ENCODE data around the gene FAM110C. TPM values are rescaled to one million over a fixed set of nuclear protein-coding genes. Genes with fewer than 3 reads are reported as not detected.
"Not testable (repeated sequence)": the region's sequence is repeated elsewhere in the genome, so short reads cannot be mapped to it uniquely, and the experiment has no call there.

Gene FAM110C
- total and polyA plus RNA-seq, 4 donors: 2.8 to 9.7 (median 3.2) TPM

DNA sequence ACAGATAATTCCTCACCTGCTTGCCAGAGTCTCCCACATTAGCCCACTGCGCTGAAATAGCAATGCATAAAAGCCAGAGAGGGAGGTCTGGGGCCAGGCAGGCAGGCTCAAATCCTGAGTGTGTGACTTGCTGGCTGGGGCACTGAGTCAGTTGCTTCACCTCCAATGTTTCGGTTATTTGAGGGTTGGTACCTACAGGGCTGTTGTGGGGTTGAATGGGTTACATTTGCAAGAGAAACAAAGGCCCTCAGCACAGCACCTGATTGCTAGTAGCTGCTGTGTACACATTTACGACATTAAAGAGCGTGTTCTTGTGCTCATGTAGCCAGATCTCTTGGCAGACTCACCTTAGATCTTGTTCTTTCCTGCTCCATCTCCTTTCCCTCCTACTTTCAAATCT is 34.1 kb upstream of the FAM110C start:
- TF ChIP-seq, protein P1, sequence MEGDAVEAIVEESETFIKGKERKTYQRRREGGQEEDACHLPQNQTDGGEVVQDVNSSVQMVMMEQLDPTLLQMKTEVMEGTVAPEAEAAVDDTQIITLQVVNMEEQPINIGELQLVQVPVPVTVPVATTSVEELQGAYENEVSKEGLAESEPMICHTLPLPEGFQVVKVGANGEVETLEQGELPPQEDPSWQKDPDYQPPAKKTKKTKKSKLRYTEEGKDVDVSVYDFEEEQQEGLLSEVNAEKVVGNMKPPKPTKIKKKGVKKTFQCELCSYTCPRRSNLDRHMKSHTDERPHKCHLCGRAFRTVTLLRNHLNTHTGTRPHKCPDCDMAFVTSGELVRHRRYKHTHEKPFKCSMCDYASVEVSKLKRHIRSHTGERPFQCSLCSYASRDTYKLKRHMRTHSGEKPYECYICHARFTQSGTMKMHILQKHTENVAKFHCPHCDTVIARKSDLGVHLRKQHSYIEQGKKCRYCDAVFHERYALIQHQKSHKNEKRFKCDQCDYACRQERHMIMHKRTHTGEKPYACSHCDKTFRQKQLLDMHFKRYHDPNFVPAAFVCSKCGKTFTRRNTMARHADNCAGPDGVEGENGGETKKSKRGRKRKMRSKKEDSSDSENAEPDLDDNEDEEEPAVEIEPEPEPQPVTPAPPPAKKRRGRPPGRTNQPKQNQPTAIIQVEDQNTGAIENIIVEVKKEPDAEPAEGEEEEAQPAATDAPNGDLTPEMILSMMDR (IDR thresholded peaks at IDR 0.05; ENCODE audit: control extremely low read depth, extremely low read depth): no peak
- peaks cover 0 to 2% (median 0%) of the 10 kb centered on the region in 4 donors for H3K9me3 ChIP-seq (ENCODE audit: control insufficient read depth in 4 of 4, insufficient read depth in 3 of 4, low read length in 3 of 4)
- no peak overlapping the region for H3K9ac ChIP-seq (ENCODE audit: insufficient read depth in 1 of 2, low read length in 2 of 2)
- H3K4me3 ChIP-seq: no peak overlapping the region
- ATAC-seq (ENCODE audit: insufficient read depth, low FRiP score): no peak
- H3K4me1 ChIP-seq (ENCODE audit: control insufficient read depth in 5 of 5, insufficient read depth in 5 of 5, low read length in 5 of 5): no peaks in the 10 kb centered on the region
- peaks cover 0 to 4% (median 0%) of the 10 kb centered on the region in 3 donors for H3K27me3 ChIP-seq (ENCODE audit: control insufficient read depth in 3 of 3, insufficient read depth in 3 of 3, low read length in 2 of 3)
- no peak for DNase-seq
- no peaks in the 10 kb centered on the region for H3K36me3 ChIP-seq (ENCODE audit: control insufficient read depth in 4 of 4, insufficient read depth in 4 of 4, low read length in 4 of 4)
- 66 to 71% methylated on average over 4 of the region's 4 CpGs for WGBS, 2 donors
- no peak overlapping the region for H3K27ac ChIP-seq (ENCODE audit: low read depth in 1 of 2, low read length in 1 of 2)

DNA sequence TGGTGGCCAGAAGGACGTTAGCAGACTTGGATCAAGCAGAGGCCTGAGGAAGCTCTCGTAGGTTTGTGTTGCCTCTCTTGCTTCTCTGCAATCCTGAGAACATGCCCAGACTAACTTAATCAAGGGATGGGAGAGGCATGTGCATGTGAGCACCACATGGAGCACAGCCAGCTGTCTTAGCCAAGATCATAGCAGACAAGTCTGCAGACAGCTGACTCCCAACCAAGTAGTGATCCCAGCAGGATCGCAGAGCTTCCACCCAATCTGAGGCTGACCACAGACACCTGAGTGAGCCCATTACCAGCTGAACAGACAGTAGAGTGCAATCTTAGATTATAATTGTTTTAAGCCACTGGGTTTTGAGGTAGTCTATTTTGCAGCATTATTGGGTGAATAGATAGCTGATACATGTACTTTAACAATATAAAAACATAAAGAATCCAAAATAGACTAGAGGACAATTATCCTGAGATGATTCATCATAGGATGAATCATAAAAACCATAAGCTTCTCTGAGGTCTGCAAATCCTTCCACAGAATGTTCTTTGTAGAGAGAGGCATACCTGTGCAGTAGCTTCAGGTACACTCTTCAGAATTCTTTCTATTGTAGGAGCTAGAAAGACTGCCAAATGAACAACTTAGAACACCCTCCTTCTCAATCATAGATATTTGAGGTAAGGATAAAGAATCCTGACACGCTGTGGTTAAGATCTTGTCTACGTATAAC is 25.2 kb upstream of the FAM110C start:
- TF ChIP-seq, protein P1 (IDR thresholded peaks at IDR 0.05; ENCODE audit: control extremely low read depth, extremely low read depth): no peak
- no peak overlapping the region for H3K4me3 ChIP-seq
- 83 to 89% methylated on average over 5 of the region's 5 CpGs for WGBS, 2 donors

DNA sequence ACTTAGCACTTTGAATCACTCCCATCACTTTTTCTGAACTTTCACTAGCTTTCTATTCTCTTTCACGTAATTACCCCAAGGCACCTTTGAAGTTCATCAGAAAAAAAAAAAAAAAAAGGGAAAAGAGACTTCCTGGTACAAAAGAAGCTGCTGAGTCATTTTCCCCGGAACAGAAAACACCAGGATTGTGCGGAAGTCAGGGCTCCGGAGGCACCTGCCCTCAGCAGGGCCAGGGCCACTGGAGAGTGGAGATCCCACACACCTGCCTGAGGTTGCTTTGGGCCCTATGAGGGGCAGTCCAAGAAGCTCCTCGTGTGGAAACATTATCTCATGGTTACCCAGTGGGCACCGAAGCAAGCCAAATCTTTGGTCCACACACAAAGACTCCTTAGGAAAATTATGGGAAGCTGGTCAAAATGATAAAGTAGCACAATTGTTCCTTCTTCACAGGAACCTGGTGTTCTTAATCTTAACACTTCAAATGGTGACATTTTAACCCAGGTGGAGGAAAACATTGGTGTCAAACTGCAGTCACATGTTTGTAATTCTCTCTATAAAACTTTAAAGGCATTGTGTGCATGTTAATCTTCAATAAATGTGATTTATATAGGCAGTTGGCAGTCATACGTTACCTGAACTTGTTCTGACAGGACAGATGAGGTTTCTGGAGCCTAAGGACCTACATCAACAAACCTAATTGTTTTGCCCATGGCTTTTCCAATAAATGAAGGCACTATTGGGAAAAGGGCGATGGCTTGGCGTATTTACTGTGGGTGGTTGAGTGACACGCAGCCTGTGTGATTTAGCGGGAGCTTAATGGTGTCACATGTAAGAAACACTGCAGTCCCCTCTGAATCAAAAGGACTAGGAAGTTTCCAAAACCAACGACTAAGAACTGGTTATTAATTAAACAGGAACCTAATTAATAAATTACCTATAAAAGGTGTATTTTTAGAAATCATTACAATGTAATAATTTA is 23.4 kb upstream of the FAM110C start:
- DNase-seq: no peak
- 67 to 68% methylated on average over 12 of the region's 12 CpGs for WGBS, 2 donors

More for the DNA sequence above, 25.2 kb upstream of the FAM110C start:
- peaks cover 0 to 5% (median 0%) of the 10 kb centered on the region in 5 donors for H3K4me1 ChIP-seq (ENCODE audit: control insufficient read depth in 5 of 5, insufficient read depth in 5 of 5, low read length in 5 of 5)
- DNase-seq (no peak), ATAC-seq (ENCODE audit: insufficient read depth, low FRiP score) (no peak)
- H3K27ac ChIP-seq (ENCODE audit: low read depth in 1 of 2, low read length in 1 of 2): no peak overlapping the region
- H3K36me3 ChIP-seq (ENCODE audit: control insufficient read depth in 4 of 4, insufficient read depth in 4 of 4, low read length in 4 of 4): no peaks in the 10 kb centered on the region
- H3K9me3 ChIP-seq (ENCODE audit: control insufficient read depth in 4 of 4, insufficient read depth in 3 of 4, low read length in 3 of 4): peaks cover 0 to 10% (median 0%) of the 10 kb centered on the region in 4 donors
- H3K9ac ChIP-seq (ENCODE audit: insufficient read depth in 1 of 2, low read length in 2 of 2): no peak overlapping the region
- peaks cover 0 to 2% (median 0%) of the 10 kb centered on the region in 3 donors for H3K27me3 ChIP-seq (ENCODE audit: control insufficient read depth in 3 of 3, insufficient read depth in 3 of 3, low read length in 2 of 3)

DNA sequence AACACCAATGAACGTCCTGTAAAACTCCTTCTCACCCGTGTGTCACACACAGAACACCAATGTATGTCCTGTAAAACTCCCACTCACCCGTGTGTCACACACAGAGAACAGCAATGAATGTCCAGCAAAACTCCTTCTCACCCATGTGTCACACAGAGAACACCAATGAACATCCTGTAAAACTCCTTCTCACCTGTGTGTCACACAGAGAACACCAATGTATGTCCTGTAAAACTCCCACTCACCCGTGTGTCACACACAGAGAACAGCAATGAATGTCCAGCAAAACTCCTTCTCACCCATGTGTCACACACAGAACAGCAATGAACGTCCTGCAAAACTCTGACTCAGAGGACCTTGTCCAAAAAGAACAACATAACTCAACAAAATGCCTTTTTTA is 22.3 kb upstream of the FAM110C start:
- not testable (repeated sequence) for H3K27ac ChIP-seq (ENCODE audit: low read depth in 1 of 2, low read length in 1 of 2); H3K4me1 ChIP-seq (ENCODE audit: control insufficient read depth in 5 of 5, insufficient read depth in 5 of 5, low read length in 5 of 5); ATAC-seq (ENCODE audit: insufficient read depth, low FRiP score); H3K27me3 ChIP-seq (ENCODE audit: control insufficient read depth in 3 of 3, insufficient read depth in 3 of 3, low read length in 2 of 3); H3K36me3 ChIP-seq (ENCODE audit: control insufficient read depth in 4 of 4, insufficient read depth in 4 of 4, low read length in 4 of 4); H3K9ac ChIP-seq (ENCODE audit: insufficient read depth in 1 of 2, low read length in 2 of 2); H3K9me3 ChIP-seq (ENCODE audit: control insufficient read depth in 4 of 4, insufficient read depth in 3 of 4, low read length in 3 of 4); DNase-seq; H3K4me3 ChIP-seq
- WGBS, 2 donors: 68 to 72% methylated on average over 5 of the region's 5 CpGs

More for the DNA sequence above, 23.4 kb upstream of the FAM110C start:
- H3K4me1 ChIP-seq (ENCODE audit: control insufficient read depth in 5 of 5, insufficient read depth in 5 of 5, low read length in 5 of 5): peaks cover 0 to 5% (median 0%) of the 10 kb centered on the region in 5 donors
- H3K9me3 ChIP-seq (ENCODE audit: control insufficient read depth in 4 of 4, insufficient read depth in 3 of 4, low read length in 3 of 4): peaks cover 0 to 8% (median 0%) of the 10 kb centered on the region in 4 donors
- no peak overlapping the region for H3K4me3 ChIP-seq
- no peak overlapping the region for H3K27ac ChIP-seq (ENCODE audit: low read depth in 1 of 2, low read length in 1 of 2)
- TF ChIP-seq, protein P1 (IDR thresholded peaks at IDR 0.05; ENCODE audit: control extremely low read depth, extremely low read depth): no peak
- H3K36me3 ChIP-seq (ENCODE audit: control insufficient read depth in 4 of 4, insufficient read depth in 4 of 4, low read length in 4 of 4): no peaks in the 10 kb centered on the region
- no peak overlapping the region for H3K9ac ChIP-seq (ENCODE audit: insufficient read depth in 1 of 2, low read length in 2 of 2)
- peaks cover 0 to 2% (median 0%) of the 10 kb centered on the region in 3 donors for H3K27me3 ChIP-seq (ENCODE audit: control insufficient read depth in 3 of 3, insufficient read depth in 3 of 3, low read length in 2 of 3)
- ATAC-seq (ENCODE audit: insufficient read depth, low FRiP score): no peak
